Fibroblast of lung (primary cell): ENCODE results near the gene RILPL2.

Experiments used
- CTCF ChIP-seq, 2 donors: IDR thresholded peaks in 1 of 2; conservative IDR thresholded peaks in 1 of 2; 1 replicate in 1 of 2; 2 replicates in 1 of 2; pipeline ENCODE4 v1.5.1; 2011 to 2012; ENCODE audit warnings: low read length in 2 of 2, control low read depth in 1 of 2, inconsistent platforms in 1 of 2, low read depth in 1 of 2, mild to moderate bottlenecking in 1 of 2
- EZH2 ChIP-seq: IDR thresholded peaks from 2 replicates; pipeline ENCODE4 v1.5.1; 2012; ENCODE audit warnings: low read length, control low read depth, mild to moderate bottlenecking; ENCODE audit errors: missing control alignments

DNA sequence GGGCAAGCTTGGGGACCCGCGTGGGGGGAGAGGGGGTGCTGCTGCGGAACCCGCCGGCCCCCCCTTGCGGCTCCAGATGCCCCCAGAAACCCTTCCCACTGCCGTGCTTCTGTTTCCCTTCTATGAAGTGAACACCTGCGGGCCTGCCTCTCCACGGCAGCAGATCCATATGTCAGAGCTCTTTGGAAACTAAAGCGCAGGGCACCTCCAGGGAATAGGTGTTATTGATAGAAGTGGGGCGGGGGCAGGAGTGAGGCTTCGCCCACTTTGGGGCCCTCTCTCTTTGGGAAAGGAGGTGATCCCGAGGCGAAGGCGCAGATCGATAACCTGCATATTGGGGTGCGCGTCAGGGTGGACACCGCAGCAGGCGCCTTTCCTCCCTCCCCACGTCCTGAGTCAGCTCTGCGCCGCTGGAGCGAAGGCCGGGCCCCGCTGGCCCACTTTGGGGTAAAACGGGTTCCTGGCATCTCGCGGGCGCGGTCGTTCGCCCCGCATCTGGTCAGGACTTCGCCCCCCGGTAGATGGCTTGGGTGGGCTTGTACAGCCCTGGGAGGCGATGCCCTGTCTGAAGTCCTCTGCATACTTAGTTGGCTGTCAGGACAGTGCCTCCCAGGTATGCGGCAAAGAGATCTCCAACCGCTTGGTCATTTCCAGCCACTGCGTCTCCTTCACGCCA is 52.0 kb downstream of the RILPL2 start:
- TF ChIP-seq CTCF (conservative IDR thresholded peaks at IDR 0.05 in 1 of 2, IDR thresholded peaks at IDR 0.05 in 1 of 2; ENCODE audit: low read depth in 1 of 2, low read length in 2 of 2) (no peak), EZH2 (no peak)
